ENCODE measurements around the gene CHADL.
A peak's percentile ranks its signal among the peaks of the same experiment; 100 is the strongest.

The CHADL gene

DNA sequence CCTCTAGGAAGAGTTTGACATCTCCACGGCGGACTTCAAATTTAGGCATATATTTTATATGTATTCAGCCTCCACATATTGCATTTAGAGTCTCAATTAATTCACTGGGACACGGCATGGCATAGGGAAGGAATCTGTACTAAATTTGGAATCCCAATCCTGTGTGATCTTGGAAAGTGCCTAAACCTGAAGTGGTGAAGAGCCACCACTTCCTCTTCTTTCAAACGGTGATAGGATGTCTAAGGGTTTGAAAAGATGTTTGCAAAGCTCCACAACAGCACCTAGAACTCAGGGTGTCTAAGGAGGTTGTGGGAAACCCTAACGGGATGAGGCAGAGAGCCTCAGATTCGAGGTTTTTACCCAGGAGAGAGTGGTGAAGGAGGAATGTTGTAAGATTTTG, 36.7 kb downstream of the CHADL start:
- Histone ChIP-seq H2AFZ (ENCODE audit: low read length) (0 out of 2 replicates have a peak overlapping the region, but pooled peaks have one; percentile 33), H3K36me3 (replicated peaks; ENCODE audit: insufficient read depth, low read length) (no peaks in the 10 kb centered on the region), H3K9ac (ENCODE audit: low read length) (no peak overlapping the region), H4K20me1 (ENCODE audit: insufficient read depth, low read length) (no peaks in the 10 kb centered on the region), H3K9me2 (replicated peaks; ENCODE audit: insufficient read depth, low read length) (no peaks in the 10 kb centered on the region), H3K4me2 (ENCODE audit: low read depth, low read length) (no peak overlapping the region), H3K27me3 (replicated peaks; ENCODE audit: insufficient read depth, low read length) (0 out of 2 replicates have a peak, but pooled peaks cover 6% of the 10 kb centered on the region), H3K4me1 (ENCODE audit: low read length) (no peaks in the 10 kb centered on the region), H3K9me3 (replicated peaks; ENCODE audit: insufficient read depth, low read length) (no peaks in the 10 kb centered on the region), H3K27ac (ENCODE audit: low read length) (no peak overlapping the region), H3K4me3 (ENCODE audit: low read length) (no peak overlapping the region), H3F3A (ENCODE audit: insufficient read depth, low read length) (no peaks in the 10 kb centered on the region), H3K79me2 (ENCODE audit: low read length) (peaks cover 33% of the 10 kb centered on the region)
- no peak for TF ChIP-seq EZH2phosphoT487 (IDR thresholded peaks at IDR 0.05; ENCODE audit: low read length)
- TF ChIP-seq, protein P1, sequence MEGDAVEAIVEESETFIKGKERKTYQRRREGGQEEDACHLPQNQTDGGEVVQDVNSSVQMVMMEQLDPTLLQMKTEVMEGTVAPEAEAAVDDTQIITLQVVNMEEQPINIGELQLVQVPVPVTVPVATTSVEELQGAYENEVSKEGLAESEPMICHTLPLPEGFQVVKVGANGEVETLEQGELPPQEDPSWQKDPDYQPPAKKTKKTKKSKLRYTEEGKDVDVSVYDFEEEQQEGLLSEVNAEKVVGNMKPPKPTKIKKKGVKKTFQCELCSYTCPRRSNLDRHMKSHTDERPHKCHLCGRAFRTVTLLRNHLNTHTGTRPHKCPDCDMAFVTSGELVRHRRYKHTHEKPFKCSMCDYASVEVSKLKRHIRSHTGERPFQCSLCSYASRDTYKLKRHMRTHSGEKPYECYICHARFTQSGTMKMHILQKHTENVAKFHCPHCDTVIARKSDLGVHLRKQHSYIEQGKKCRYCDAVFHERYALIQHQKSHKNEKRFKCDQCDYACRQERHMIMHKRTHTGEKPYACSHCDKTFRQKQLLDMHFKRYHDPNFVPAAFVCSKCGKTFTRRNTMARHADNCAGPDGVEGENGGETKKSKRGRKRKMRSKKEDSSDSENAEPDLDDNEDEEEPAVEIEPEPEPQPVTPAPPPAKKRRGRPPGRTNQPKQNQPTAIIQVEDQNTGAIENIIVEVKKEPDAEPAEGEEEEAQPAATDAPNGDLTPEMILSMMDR (IDR thresholded peaks at IDR 0.05; ENCODE audit: low read length): no peak
- TF ChIP-seq EZH2 (optimal IDR thresholded peaks at IDR 0.05; ENCODE audit: low read depth, low read length): no peak
- DNase-seq: no peak

DNA sequence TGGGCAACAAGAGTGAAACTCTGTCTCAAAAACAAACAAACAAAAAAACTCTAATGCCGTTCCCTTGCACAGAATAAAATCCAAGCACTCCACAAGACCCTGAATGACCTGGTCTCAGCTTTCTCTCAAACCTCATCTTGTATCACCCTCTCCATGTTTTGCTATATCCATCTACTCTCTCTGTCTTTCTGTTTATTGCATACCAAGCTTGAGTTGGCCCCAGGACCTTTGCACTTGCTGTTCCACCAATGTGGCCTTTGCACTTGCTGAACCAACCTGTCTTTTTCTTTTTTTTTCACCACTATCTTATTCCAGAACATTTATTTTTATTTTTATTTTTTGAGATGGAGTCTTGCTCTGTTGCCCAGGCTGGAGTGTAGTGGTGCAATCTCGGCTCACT, 37.6 kb downstream of the CHADL start:
- DNase-seq: no peak
- H3K9ac ChIP-seq (ENCODE audit: low read length): no peak overlapping the region
- no peaks in the 10 kb centered on the region for H3F3A ChIP-seq (ENCODE audit: insufficient read depth, low read length)
- H3K27ac ChIP-seq (ENCODE audit: low read length): no peak overlapping the region
- 0 out of 2 replicates have a peak, but pooled peaks cover 6% of the 10 kb centered on the region for H3K27me3 ChIP-seq (replicated peaks; ENCODE audit: insufficient read depth, low read length)
- H2AFZ ChIP-seq (ENCODE audit: low read length): no peak overlapping the region
- no peaks in the 10 kb centered on the region for H3K9me3 ChIP-seq (replicated peaks; ENCODE audit: insufficient read depth, low read length)
- peaks cover 28% of the 10 kb centered on the region for H3K79me2 ChIP-seq (ENCODE audit: low read length)
- TF ChIP-seq, protein P1 (IDR thresholded peaks at IDR 0.05; ENCODE audit: low read length): no peak
- TF ChIP-seq EZH2 (optimal IDR thresholded peaks at IDR 0.05; ENCODE audit: low read depth, low read length) (no peak), EZH2phosphoT487 (IDR thresholded peaks at IDR 0.05; ENCODE audit: low read length) (no peak)
- no peaks in the 10 kb centered on the region for H3K36me3 ChIP-seq (replicated peaks; ENCODE audit: insufficient read depth, low read length)
- no peaks in the 10 kb centered on the region for H3K9me2 ChIP-seq (replicated peaks; ENCODE audit: insufficient read depth, low read length)
- H3K4me3 ChIP-seq (ENCODE audit: low read length): no peak overlapping the region
- no peaks in the 10 kb centered on the region for H3K4me1 ChIP-seq (ENCODE audit: low read length)
- no peak overlapping the region for H3K4me2 ChIP-seq (ENCODE audit: low read depth, low read length)
- no peaks in the 10 kb centered on the region for H4K20me1 ChIP-seq (ENCODE audit: insufficient read depth, low read length)

DNA sequence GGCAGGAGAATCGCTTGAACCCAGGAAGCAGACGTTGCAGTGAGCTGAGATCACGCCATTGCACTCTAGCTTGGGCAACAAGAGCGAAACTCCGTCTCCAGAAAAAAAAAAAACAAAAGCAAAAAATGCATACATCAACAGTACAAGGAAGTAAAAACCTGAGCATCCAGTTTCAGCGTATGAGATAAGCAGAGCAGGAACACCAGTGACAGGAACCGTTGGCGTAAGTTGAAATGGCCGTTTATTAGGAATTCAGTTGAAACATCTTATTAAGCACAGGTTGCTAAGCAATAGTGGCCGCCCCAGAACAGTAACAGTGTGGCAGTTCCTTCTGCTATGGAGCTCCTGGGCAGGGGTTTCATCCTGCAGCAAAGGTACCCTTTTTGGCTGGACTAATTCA, 39.6 kb downstream of the CHADL start:
- DNase-seq: no peak
- TF ChIP-seq, protein P1 (IDR thresholded peaks at IDR 0.05; ENCODE audit: low read length): no peak
- TF ChIP-seq EZH2phosphoT487 (IDR thresholded peaks at IDR 0.05; ENCODE audit: low read length): no peak
- no peak for TF ChIP-seq EZH2 (optimal IDR thresholded peaks at IDR 0.05; ENCODE audit: low read depth, low read length)
- no peak overlapping the region for H2AFZ ChIP-seq (ENCODE audit: low read length)

More for the DNA sequence above, 39.6 kb downstream of the CHADL start:
- Histone ChIP-seq H3K27ac (ENCODE audit: low read length) (no peak overlapping the region), H3K4me3 (ENCODE audit: low read length) (no peak overlapping the region), H3F3A (ENCODE audit: insufficient read depth, low read length) (no peaks in the 10 kb centered on the region), H3K9me3 (replicated peaks; ENCODE audit: insufficient read depth, low read length) (no peaks in the 10 kb centered on the region), H3K36me3 (replicated peaks; ENCODE audit: insufficient read depth, low read length) (no peaks in the 10 kb centered on the region), H3K9ac (ENCODE audit: low read length) (no peak overlapping the region), H3K27me3 (replicated peaks; ENCODE audit: insufficient read depth, low read length) (0 out of 2 replicates have a peak, but pooled peaks cover 6% of the 10 kb centered on the region), H3K4me1 (ENCODE audit: low read length) (no peaks in the 10 kb centered on the region), H3K4me2 (ENCODE audit: low read depth, low read length) (no peak overlapping the region), H4K20me1 (ENCODE audit: insufficient read depth, low read length) (no peaks in the 10 kb centered on the region), H3K79me2 (ENCODE audit: low read length) (peaks cover 10% of the 10 kb centered on the region), H3K9me2 (replicated peaks; ENCODE audit: insufficient read depth, low read length) (no peaks in the 10 kb centered on the region)
